GM12875 (cell line): Measurements from ENCODE around the gene CBL.

ENCODE experiments used
- H3K4me3 ChIP-seq: one replicate; pipeline ENCODE4 v1.5.1; 2011; ENCODE audit warnings: low read depth, low read length, control low read depth
- CTCF ChIP-seq: IDR thresholded peaks from 2 replicates; pipeline ENCODE4 v1.5.1; 2011; ENCODE audit warnings: low read depth, mild to moderate bottlenecking, control low read depth, inconsistent platforms, low read length, moderate library complexity, borderline replicate concordance; ENCODE audit not compliant: insufficient read depth

The CBL gene

GRCh38 chr11:119205574-119206510 is at the start of gene CBL:
CBL (plus strand) TSS chr11:119206339; CDS start chr11:119206418, 79 bp downstream.
- peak; percentile 85 for TF ChIP-seq CTCF
- peak within 1 kb of the TSS; percentile 94 for H3K4me3 ChIP-seq

GRCh38 chr11:119156496-119156895 is 49.6 kb upstream of the CBL start:
- no peak for TF ChIP-seq CTCF
- no peak overlapping the region for H3K4me3 ChIP-seq

GRCh38 chr11:119157063-119157462 is 49.1 kb upstream of the CBL start:
- H3K4me3 ChIP-seq = no peak overlapping the region
- TF ChIP-seq CTCF = no peak

- H3K4me3 ChIP-seq = no peak overlapping the region
- TF ChIP-seq CTCF = no peak
These were observed 47.7 kb upstream of the CBL start for GRCh38 chr11:119158467-119158866.

GRCh38 chr11:119160151-119160550 is 46.0 kb upstream of the CBL start:
- H3K4me3 ChIP-seq = no peak overlapping the region
- TF ChIP-seq CTCF = no peak

- no peak overlapping the region for H3K4me3 ChIP-seq
- TF ChIP-seq CTCF = no peak
These were observed 44.3 kb upstream of the CBL start for GRCh38 chr11:119161871-119162270.
